Nephron (organoid): ENCODE results near the gene LDAH.

Experiments used
- H3K27ac Mint-ChIP-seq, 3 experiments: 2 replicates each; pipeline ENCODE4 v1.8.0; 2020; ENCODE audit warnings: mixed read lengths in 3 of 3, mild to moderate bottlenecking in 2 of 3, moderate library complexity in 1 of 3
- H3K27me3 Mint-ChIP-seq: 2 replicates; pipeline ENCODE4 v1.8.0; 2021; ENCODE audit warnings: low read depth, mild to moderate bottlenecking, moderate library complexity, mixed read lengths
- H3K36me3 Mint-ChIP-seq: 2 replicates; pipeline ENCODE4 v1.8.0; 2020; ENCODE audit warnings: low read depth, mixed read lengths
- H3K4me1 Mint-ChIP-seq: 2 replicates; pipeline ENCODE4 v1.8.0; 2020; ENCODE audit warnings: mixed read lengths
- H3K4me3 Mint-ChIP-seq, 3 experiments: 2 replicates each; pipeline ENCODE4 v1.8.0; 2020; ENCODE audit warnings: mild to moderate bottlenecking in 3 of 3, mixed read lengths in 3 of 3, moderate library complexity in 2 of 3
- H3K9me3 Mint-ChIP-seq: 2 replicates; pipeline ENCODE4 v1.8.0; 2020; ENCODE audit warnings: mixed read lengths
- TF ChIP-seq, protein P1 (sequence below), 3 experiments: fragments of 200-600 bp; sonication (generic); IDR thresholded peaks; one replicate each; pipeline ENCODE4 v1.5.0; 2021; ENCODE audit warnings: antibody characterized with exemption in 3 of 3; ENCODE audit not compliant: unreplicated experiment in 3 of 3

Gene LDAH

DNA sequence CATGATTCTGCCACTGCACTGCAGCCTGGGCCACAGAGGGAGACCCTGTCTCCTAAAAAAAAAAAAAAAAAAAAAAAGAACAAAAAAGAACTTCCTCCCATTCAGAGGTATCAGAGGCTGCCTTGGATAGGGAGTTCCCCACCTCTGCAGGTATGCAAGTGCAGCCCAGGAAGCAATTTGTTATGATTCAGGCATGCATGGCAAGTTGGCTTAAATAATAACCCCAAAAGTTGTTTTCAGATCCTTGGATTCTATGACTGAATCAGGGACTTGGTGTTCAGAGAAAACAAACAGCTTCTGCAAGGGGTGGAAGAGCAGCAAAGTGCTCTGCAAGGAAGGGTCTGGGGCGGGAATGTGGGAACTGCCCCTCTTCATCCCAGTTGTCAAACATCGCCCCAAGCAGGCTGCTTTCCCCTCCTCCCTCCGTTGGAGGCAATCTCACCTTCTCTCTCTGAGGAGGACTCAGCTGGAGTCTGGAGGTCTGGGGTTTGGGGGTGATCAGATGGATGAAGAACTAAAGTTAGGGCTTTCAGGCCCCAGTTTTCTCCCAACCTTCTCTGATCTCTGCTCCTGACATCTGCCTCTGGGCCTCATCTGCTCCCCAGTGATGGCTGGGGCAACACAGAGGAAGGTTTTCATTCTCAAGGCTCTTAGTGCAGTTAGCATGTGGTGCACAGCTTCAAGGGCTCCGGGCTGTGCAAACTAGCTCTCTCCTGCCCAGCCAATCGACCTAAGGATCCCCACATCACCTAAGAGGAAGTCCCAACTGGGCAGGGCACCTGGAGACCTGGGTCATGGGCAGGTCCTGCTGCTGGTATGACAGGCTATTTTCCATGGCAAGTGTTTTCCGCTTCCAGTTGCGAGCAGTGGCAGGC, 159.5 kb downstream of the LDAH start:
- TF ChIP-seq, protein P1, sequence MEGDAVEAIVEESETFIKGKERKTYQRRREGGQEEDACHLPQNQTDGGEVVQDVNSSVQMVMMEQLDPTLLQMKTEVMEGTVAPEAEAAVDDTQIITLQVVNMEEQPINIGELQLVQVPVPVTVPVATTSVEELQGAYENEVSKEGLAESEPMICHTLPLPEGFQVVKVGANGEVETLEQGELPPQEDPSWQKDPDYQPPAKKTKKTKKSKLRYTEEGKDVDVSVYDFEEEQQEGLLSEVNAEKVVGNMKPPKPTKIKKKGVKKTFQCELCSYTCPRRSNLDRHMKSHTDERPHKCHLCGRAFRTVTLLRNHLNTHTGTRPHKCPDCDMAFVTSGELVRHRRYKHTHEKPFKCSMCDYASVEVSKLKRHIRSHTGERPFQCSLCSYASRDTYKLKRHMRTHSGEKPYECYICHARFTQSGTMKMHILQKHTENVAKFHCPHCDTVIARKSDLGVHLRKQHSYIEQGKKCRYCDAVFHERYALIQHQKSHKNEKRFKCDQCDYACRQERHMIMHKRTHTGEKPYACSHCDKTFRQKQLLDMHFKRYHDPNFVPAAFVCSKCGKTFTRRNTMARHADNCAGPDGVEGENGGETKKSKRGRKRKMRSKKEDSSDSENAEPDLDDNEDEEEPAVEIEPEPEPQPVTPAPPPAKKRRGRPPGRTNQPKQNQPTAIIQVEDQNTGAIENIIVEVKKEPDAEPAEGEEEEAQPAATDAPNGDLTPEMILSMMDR (IDR thresholded peaks at IDR 0.05; ENCODE audit: unreplicated experiment in 3 of 3) = no peak
- Mint-ChIP-seq H3K27me3 (peaks cover 96% of the 10 kb centered on the region), H3K9me3 (no peaks in the 10 kb centered on the region), H3K27ac (no peak overlapping the region), H3K4me1 (peaks cover 9% of the 10 kb centered on the region), H3K4me3 (no peak overlapping the region), H3K36me3 (no peaks in the 10 kb centered on the region)

DNA sequence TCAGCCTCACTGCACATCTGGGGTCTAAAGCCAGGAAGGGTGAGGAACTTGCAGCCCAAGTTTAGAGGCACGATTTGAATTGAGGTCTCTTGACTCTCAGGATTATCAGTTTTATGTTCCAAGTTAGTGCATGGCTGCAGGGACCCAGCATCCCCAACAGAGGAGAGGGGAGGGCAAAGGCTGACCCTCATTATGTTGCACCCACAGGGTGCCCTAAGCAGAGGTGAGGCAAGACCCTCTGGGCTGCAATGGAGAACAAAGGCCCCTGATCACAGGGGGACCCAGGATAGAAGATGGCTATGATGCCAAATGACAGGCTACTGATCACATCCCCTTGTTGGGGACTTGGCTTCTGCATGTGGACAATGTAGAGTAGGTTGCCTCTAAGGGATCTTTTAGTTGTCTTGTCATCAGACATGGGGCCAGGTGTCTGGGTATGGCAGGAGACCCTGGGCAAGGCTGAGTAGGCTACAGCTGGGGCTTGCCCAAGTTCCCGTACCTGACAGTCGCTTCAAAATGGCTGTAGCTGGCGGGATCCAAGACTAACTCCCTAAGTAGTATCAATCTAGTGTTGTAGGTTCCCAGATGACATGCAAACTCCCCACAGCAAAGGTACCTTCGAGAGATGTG, 160.5 kb downstream of the LDAH start:
- H3K4me1 Mint-ChIP-seq = peaks cover 9% of the 10 kb centered on the region
- H3K9me3 Mint-ChIP-seq = no peaks in the 10 kb centered on the region
- H3K27ac Mint-ChIP-seq = no peak overlapping the region
- H3K4me3 Mint-ChIP-seq = no peak overlapping the region
- TF ChIP-seq, protein P1 (IDR thresholded peaks at IDR 0.05; ENCODE audit: unreplicated experiment in 3 of 3) = no peak
- no peaks in the 10 kb centered on the region for H3K36me3 Mint-ChIP-seq
- H3K27me3 Mint-ChIP-seq = peaks cover 95% of the 10 kb centered on the region

DNA sequence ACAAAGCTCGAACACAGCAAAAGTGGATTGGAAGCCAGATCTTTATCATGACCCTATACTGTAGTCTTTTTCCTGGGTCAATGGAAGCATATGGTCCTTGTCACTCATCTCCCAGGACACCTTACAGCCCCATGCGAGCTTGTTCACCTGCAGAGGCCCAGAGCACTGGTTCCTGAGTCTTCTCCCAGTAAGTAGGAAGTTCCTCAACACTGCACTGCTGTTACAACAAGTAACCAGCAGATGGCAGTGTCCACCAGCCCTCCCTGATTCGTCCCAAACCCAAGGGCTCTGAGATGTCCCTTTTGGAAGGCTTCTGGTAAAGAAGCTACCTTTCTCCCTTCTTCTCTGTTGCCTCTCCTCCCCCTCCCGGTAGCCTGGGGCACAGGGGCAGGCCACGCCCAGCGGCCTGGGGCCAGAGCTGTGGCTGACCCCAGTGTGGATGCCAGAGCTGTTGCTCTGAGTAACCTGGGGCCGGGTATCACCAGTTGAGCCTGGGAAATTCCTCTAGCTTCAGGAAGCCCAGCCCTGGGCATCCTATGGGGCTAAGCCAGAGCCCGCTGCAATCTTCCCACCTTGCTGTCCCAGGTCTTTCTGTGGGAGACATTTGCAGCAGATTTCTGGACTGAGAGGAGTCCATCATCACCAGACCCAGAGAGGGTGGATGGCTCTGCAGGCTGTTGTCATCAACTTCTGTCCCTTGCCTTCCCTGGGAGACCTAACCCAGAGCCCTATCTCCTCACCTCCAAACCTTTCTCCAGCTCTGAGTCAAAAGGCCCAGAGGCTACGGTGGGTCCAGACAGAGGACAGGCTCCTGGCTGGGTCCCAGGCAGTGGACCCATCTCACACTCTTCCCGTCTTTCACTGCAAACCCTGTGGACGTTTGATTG, 161.2 kb downstream of the LDAH start:
- Mint-ChIP-seq H3K36me3 (no peaks in the 10 kb centered on the region), H3K4me3 (no peak overlapping the region), H3K4me1 (peaks cover 9% of the 10 kb centered on the region), H3K9me3 (no peaks in the 10 kb centered on the region), H3K27ac (no peak overlapping the region), H3K27me3 (peaks cover 99% of the 10 kb centered on the region)
- TF ChIP-seq, protein P1 (IDR thresholded peaks at IDR 0.05; ENCODE audit: unreplicated experiment in 3 of 3) = peak; percentile 93 to 97 (median 96)

DNA sequence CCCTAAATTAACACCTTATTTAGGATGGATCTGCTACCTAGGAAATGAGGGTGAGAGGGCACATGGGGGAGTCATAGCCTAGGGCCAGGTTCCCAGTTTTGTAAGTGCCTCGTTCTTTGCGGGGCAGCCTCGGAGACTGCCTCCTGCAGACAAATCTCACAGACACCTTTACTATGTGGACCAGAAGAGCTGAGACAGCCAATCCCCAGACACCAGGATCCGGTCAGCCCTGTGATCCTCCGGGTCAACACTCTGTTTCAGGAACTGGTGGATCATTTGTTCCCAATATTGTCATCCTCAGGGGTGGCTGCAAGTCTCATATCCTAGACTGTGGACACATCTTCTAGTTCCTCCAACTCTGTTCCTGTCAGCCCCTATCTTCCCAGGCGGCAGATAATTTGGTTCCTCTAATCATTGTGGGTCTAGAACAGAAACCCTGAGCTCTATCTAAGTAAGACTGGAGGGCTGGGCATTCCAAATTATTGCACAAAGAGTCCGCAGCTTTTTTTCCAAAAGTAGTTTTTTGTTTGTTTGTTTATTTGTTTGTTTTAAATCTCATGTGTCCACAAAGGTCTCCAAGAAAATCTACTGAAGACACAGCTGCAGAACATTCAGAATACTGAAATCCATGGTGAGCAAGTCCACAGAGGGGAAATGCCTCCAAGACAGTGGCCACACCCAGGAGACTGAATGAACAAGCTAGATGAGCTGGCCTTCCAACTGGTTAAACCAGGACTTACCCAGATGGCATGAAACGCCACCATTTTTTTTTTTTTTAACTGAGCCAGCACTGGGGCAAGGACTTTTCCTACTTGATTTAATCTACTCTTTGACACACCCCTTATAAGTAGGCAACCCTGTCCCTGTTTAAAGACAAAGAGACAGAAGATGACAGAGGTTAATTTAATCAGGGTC, 162.1 kb downstream of the LDAH start:
- no peak overlapping the region for H3K27ac Mint-ChIP-seq
- TF ChIP-seq, protein P1 (IDR thresholded peaks at IDR 0.05; ENCODE audit: unreplicated experiment in 3 of 3) = no peak
- H3K4me1 Mint-ChIP-seq = peaks cover 9% of the 10 kb centered on the region
- no peaks in the 10 kb centered on the region for H3K9me3 Mint-ChIP-seq
- no peaks in the 10 kb centered on the region for H3K36me3 Mint-ChIP-seq
- H3K4me3 Mint-ChIP-seq = no peak overlapping the region
- H3K27me3 Mint-ChIP-seq = peaks cover 91% of the 10 kb centered on the region

DNA sequence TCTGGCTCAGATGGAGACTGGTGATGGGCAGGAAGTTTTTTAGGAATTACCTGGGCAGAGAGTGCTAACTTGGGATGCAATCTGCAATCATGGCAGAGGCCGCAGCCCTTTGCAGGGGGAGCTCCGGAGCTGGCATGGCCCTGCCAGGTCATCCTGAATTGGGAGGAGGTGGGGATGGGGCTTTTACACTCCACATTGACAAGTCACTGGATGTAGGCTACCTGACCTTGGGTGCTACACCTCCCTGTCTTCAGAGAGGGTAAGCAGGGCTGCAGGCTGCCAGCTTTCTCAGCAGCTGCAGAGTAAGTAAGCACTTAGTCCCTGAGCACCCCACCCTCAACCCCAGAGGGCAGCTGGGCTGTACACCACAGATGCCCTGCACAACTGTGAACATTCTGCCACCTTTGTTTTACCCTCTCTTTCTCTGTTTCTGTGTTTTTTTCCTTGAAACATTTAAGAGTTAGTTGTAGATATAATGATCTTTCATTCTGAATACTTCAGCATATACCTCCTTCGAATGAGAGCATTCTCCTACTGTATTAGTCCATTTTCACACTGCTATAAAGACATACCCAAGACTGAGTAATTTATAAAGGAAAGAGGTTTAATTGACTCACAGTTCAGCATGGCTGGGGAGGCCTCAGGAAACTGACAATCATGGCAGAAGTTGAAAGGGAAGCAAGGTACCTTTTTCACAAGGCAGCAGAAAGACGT, 165.2 kb downstream of the LDAH start:
- Mint-ChIP-seq H3K4me3 (no peak overlapping the region), H3K27ac (no peak overlapping the region), H3K9me3 (no peaks in the 10 kb centered on the region), H3K4me1 (no peaks in the 10 kb centered on the region), H3K36me3 (no peaks in the 10 kb centered on the region), H3K27me3 (peaks cover 77% of the 10 kb centered on the region)
- TF ChIP-seq, protein P1 (IDR thresholded peaks at IDR 0.05; ENCODE audit: unreplicated experiment in 3 of 3) = no peak
